ENCODE results near the gene NRG2. TPM values are rescaled to one million over a fixed set of nuclear protein-coding genes. Genes with fewer than 3 reads are reported as not detected.

NRG2 gene
- total RNA-seq, 1 donor from 2014 or later = 12.8 TPM

DNA sequence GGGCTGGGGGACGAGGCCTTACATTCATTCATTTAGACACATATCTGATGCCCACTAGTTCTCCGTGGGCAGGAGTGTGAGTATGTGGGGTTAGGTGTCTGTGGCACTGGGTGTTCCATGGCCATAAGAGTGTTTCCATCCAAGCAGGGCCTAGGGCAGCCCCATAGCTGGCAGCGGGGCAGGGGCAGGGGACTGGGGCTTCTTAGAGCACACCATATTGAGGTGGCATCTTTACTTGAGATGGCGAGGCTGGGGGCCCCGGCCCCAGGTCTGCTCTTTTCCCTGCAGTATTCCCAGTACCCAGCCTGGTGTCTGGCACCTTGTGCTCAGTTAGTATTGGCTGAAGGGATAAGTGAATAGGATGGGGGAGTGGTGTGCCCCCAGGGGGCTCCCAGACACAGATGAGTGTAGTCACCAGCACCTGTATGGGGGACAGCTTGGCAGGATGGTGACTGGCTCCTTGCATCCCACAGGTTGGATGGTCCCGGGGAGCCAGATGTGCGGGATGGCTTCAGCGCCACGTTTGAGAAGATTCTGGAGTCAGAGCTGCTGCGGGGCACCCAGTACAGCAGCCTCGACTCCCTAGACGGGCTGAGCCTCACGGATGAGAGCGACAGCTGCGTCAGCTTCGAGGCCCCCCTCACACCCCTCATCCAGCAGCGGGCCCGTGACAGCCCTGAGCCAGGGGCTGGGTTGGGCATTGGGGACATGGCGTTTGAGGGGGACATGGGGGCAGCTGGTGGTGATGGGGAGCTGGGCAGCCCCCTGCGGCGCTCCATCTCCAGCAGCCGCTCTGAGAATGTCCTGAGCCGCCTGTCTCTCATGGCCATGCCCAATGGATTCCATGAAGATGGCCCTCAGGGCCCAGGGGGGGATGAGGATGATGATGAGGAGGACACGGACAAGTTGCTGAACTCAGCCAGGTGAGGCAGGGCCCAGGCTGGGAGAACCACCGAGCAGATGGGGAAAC, 230.0 kb downstream of the NRG2 start:
- H3K27ac ChIP-seq = no peak overlapping the region
- peaks cover 0 to 2% of the 10 kb centered on the region in 2 donors for H3K9me3 ChIP-seq
- TF ChIP-seq, protein P1, sequence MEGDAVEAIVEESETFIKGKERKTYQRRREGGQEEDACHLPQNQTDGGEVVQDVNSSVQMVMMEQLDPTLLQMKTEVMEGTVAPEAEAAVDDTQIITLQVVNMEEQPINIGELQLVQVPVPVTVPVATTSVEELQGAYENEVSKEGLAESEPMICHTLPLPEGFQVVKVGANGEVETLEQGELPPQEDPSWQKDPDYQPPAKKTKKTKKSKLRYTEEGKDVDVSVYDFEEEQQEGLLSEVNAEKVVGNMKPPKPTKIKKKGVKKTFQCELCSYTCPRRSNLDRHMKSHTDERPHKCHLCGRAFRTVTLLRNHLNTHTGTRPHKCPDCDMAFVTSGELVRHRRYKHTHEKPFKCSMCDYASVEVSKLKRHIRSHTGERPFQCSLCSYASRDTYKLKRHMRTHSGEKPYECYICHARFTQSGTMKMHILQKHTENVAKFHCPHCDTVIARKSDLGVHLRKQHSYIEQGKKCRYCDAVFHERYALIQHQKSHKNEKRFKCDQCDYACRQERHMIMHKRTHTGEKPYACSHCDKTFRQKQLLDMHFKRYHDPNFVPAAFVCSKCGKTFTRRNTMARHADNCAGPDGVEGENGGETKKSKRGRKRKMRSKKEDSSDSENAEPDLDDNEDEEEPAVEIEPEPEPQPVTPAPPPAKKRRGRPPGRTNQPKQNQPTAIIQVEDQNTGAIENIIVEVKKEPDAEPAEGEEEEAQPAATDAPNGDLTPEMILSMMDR (IDR thresholded peaks at IDR 0.05) = no peak
- no peaks in the 10 kb centered on the region for H3K36me3 ChIP-seq
- H3K4me1 ChIP-seq = no peaks in the 10 kb centered on the region
- DNase-seq (ENCODE audit: low spot score in 2 of 2) = no peak
- intact Hi-C loops (cut with DNase I) = no loop called here
- H3K4me3 ChIP-seq = no peak overlapping the region
- no peaks in the 10 kb centered on the region for H3K27me3 ChIP-seq

DNA sequence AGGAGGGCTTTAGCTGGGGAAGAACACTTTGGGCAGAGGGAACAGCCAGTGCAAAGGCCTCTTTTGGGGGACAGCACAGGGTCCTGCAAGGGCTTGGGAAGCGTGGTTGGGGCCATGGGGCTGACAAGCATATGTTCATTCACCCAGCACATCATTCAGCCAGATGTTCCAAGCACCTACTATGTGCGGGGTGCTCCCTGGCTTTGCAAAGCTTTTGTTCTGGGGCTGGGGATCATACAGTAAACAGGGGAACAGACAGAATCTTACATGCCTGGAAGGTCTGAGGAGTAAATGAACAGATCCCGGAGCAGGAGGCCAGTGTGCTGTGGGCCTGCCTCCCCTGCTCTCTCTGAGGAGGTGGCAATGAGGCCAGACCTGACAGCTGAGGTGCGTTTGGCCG, 230.8 kb downstream of the NRG2 start:
- DNase-seq (ENCODE audit: low spot score in 2 of 2) = no peak
- no peak overlapping the region for H3K27ac ChIP-seq
- H3K4me1 ChIP-seq = no peaks in the 10 kb centered on the region
- no peaks in the 10 kb centered on the region for H3K36me3 ChIP-seq
- intact Hi-C loops (cut with DNase I) = no loop called here
- H3K4me3 ChIP-seq = no peak overlapping the region
- no peaks in the 10 kb centered on the region for H3K27me3 ChIP-seq
- TF ChIP-seq, protein P1 (IDR thresholded peaks at IDR 0.05) = no peak
- no peaks in the 10 kb centered on the region for H3K9me3 ChIP-seq

DNA sequence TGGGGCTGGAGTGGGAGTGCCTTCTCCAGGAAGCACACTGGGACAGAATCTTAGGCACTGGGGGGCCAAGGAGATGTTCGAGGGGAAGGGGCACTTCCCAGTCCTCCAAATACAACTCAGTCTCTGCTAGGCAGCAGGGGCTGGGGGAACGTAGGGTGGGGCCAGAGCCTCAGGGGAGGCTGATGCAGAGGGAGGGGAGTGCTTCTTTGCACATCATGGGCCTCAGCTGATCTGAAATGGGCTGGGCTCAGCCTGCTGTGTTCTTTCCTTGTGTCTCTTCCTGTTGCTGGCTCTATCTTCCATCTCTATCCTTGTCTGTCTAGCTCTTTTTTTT, 231.9 kb downstream of the NRG2 start:
- no peak for DNase-seq (ENCODE audit: low spot score in 2 of 2)
- TF ChIP-seq, protein P1 (IDR thresholded peaks at IDR 0.05) = no peak
- H3K4me1 ChIP-seq = no peaks in the 10 kb centered on the region
- H3K27me3 ChIP-seq = no peaks in the 10 kb centered on the region
- no peaks in the 10 kb centered on the region for H3K36me3 ChIP-seq
- no peak overlapping the region for H3K4me3 ChIP-seq
- H3K9me3 ChIP-seq = no peaks in the 10 kb centered on the region
- no peak overlapping the region for H3K27ac ChIP-seq
- intact Hi-C loops (cut with DNase I) = no loop called here

DNA sequence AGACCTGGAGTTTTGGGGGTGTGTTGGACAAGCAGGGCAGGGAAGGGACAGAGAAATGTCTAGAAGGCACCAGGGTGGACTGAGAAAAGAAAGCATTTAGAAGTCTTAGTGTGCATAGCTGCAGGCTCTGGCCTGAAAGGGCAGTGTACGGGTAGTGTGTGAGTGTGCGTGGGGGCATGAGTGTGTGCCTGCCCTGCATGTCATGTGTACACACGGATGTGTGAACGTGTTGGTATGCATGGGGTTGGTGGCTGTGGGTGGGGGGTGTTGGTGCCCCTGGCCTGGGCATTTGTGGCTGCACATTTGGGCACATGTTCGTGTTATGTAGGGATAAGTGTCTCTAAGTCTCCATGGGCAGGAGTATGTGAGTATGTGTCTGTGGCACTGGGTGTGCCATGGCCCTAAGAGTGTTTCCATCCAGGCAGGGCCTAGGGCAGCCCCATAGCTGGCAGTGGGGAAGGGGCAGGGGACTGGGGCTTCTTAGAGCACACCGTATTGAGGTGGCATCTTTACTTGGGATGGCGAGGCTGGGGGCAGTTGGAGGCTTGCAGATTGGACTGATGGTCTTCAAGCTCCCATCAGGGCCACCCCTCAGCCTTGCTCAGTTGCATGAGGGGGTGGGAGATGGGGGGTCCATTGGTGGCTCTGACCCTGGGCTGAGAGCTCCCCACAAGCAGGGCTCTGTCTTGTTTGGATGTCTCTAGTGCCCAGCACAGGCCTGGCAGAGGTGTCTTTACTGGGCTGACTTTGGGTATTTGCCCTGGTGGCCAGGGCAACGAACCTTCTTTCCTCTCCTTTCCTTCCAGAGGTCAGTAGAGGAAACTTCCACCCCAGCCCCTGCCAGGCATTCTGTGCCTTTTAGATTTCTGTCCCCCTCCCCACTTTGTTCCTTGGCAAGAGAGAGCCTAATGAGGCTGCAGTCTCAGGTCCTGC, 232.5 kb downstream of the NRG2 start:
- intact Hi-C loops (cut with DNase I) = no loop called here
- Histone ChIP-seq H3K27ac (no peak overlapping the region), H3K4me1 (no peaks in the 10 kb centered on the region), H3K4me3 (no peak overlapping the region), H3K9me3 (no peaks in the 10 kb centered on the region), H3K36me3 (no peaks in the 10 kb centered on the region), H3K27me3 (no peaks in the 10 kb centered on the region)
- DNase-seq (ENCODE audit: low spot score in 2 of 2) = no peak
- TF ChIP-seq, protein P1 (IDR thresholded peaks at IDR 0.05) = no peak

DNA sequence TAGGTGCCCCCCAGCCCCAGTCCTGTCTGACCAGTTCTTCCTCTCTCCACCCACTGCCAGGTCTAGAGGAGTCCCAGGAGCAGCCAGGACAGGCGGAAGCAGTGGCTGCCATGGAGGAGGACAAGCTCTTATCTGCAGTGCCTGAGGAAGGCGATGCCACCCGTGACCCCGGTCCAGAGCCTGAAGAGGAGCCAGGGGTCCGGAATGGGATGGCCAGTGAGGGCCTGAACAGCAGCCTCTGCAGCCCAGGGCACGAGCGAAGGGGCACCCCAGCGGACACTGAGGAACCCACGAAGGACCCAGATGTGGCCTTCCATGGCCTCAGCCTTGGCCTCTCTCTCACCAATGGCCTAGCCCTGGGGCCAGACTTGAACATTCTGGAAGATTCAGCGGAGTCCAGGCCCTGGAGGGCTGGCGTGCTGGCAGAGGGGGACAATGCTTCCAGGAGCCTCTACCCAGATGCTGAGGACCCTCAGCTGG, 233.7 kb downstream of the NRG2 start:
- Histone ChIP-seq H3K4me3 (no peak overlapping the region), H3K36me3 (no peaks in the 10 kb centered on the region), H3K27ac (no peak overlapping the region), H3K27me3 (no peaks in the 10 kb centered on the region), H3K4me1 (no peaks in the 10 kb centered on the region), H3K9me3 (no peaks in the 10 kb centered on the region)
- DNase-seq (ENCODE audit: low spot score in 2 of 2) = no peak
- intact Hi-C loops (cut with DNase I) = no loop called here
- TF ChIP-seq, protein P1 (IDR thresholded peaks at IDR 0.05) = no peak

Measured in ascending aorta (tissue), 2 donors.